NAMALWA (cell line): ENCODE measurements around the gene PEPD.

ENCODE experiments used
- DNase-seq: peaks from one replicate; pipeline ENCODE4 v3.0.0-alpha.2; 2015; ENCODE audit warnings: low spot score

Gene PEPD

GRCh38 chr19:33472691-33473652, 48.6 kb downstream of the PEPD start:
- no peak for DNase-seq

- DNase-seq, result no peak
These were observed 49.4 kb downstream of the PEPD start for GRCh38 chr19:33472226-33472625.

- no peak for DNase-seq
These were observed 50.2 kb downstream of the PEPD start for GRCh38 chr19:33471111-33471996.

- no peak for DNase-seq
These were observed 50.9 kb downstream of the PEPD start for GRCh38 chr19:33470686-33471085.

GRCh38 chr19:33470040-33470330, 51.6 kb downstream of the PEPD start:
- DNase-seq, result no peak

- DNase-seq, result no peak
These were observed 52.2 kb downstream of the PEPD start for GRCh38 chr19:33469171-33470039.

- no peak for DNase-seq
These were observed 53.0 kb downstream of the PEPD start for GRCh38 chr19:33468361-33469170.

- DNase-seq, result no peak
These were observed 53.7 kb downstream of the PEPD start for GRCh38 chr19:33467851-33468250.

GRCh38 chr19:33465834-33466233, 55.8 kb downstream of the PEPD start:
- DNase-seq, result no peak

GRCh38 chr19:33465371-33465770, 56.2 kb downstream of the PEPD start:
- no peak for DNase-seq

- no peak for DNase-seq
These were observed 56.9 kb downstream of the PEPD start for GRCh38 chr19:33464733-33465115.

- no peak for DNase-seq
These were observed 57.4 kb downstream of the PEPD start for GRCh38 chr19:33464010-33464732.

GRCh38 chr19:33463199-33463598, 58.4 kb downstream of the PEPD start:
- no peak for DNase-seq

GRCh38 chr19:33462112-33462791, 59.3 kb downstream of the PEPD start:
- no peak for DNase-seq

- DNase-seq, result no peak
These were observed 60.1 kb downstream of the PEPD start for GRCh38 chr19:33461256-33462111.

GRCh38 chr19:33460221-33460908, 61.2 kb downstream of the PEPD start:
- no peak for DNase-seq

- DNase-seq, result no peak
These were observed 62.1 kb downstream of the PEPD start for GRCh38 chr19:33459222-33460090.
